ENCODE results near the gene CTAG2.
"Not testable (repeated sequence)": the region's sequence is repeated elsewhere in the genome, so short reads cannot be mapped to it uniquely, and the experiment has no call there.

The CTAG2 gene

DNA sequence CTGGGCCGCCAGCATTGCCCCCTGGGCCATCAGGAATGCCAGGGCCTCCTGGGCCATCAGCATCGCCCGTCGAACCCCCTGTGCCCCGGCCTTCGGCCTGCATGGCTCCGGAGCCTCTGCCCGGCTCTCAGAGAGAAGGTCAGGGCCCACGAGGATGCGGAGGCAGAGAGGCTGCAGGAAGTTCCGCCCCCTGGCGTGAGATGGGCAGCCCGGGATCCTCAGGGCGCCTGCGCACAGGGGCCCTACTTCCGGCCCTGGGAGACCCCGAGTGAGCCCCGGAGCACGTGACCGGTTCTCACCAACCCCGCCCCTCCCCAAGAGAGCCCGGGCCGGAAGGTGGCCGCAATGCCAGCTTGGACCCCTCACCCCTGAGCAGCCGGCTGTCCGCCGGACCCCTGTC is at the start of gene CTAG2:
Gene CTAG2 (minus strand): TSS at position 167 of the 400 bp plus-strand sequence. CDS start 64 bp downstream, at position 103.
- H3K4me3 ChIP-seq (replicated peaks; ENCODE audit: low read depth, low read length); DNase-seq (ENCODE audit: low read depth): not testable (repeated sequence)

DNA sequence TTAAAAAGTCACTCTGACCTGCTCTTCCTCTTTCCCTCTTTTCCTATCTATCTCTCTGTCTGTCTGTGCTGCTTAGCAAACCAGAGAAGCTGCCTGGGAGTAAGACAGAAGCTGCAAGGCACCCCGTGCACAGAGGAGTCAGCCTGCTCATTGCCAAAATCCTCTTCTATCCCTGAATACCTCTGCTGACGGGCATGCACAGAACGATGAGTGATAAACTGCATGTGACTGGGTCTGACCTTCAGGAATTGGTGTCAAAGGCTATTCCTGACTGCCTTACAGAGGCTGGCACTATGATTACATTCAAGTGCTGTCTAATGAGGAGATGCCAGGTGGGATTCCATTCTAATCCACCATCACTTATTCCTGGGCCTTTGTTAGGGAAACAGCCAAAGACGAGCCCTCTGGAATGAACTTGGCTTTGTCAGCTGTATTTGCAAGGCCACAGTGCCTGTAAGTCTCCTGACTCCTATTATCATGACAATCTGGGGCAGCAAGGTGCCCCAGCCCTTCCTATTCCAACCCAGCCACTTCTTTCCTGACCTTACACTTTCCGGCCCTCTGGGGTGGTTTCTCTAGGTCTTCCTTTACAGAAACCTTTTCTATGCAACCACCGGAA is 45.4 kb upstream of the CTAG2 start:
- TF ChIP-seq, protein P1, sequence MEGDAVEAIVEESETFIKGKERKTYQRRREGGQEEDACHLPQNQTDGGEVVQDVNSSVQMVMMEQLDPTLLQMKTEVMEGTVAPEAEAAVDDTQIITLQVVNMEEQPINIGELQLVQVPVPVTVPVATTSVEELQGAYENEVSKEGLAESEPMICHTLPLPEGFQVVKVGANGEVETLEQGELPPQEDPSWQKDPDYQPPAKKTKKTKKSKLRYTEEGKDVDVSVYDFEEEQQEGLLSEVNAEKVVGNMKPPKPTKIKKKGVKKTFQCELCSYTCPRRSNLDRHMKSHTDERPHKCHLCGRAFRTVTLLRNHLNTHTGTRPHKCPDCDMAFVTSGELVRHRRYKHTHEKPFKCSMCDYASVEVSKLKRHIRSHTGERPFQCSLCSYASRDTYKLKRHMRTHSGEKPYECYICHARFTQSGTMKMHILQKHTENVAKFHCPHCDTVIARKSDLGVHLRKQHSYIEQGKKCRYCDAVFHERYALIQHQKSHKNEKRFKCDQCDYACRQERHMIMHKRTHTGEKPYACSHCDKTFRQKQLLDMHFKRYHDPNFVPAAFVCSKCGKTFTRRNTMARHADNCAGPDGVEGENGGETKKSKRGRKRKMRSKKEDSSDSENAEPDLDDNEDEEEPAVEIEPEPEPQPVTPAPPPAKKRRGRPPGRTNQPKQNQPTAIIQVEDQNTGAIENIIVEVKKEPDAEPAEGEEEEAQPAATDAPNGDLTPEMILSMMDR (IDR thresholded peaks at IDR 0.05; ENCODE audit: low read length, missing control alignments): no peak

DNA sequence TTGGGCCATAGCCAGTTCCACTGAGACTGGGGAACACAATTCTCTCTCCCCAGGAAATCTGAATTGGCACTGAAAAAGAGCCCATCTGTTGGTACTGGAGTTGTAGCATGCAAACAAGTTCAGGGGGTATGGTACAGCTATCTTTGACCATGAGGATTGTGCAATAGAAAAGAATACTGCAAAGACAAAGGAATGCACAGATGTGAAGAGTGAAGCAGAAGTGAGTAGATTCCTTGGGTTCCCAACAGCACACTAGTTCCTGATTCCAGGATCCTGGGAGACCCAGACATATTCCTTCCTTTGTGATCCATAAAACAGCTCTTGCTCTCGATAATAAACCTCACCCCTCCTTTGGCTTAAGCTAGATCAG is 43.3 kb upstream of the CTAG2 start:
- TF ChIP-seq, protein P1 (IDR thresholded peaks at IDR 0.05; ENCODE audit: low read length, missing control alignments): no peak
- no peak overlapping the region for H3K4me3 ChIP-seq (replicated peaks; ENCODE audit: low read depth, low read length)
- DNase-seq (ENCODE audit: low read depth): peak; percentile 66

More for the DNA sequence above, 45.4 kb upstream of the CTAG2 start:
- no peak overlapping the region for H3K4me3 ChIP-seq (replicated peaks; ENCODE audit: low read depth, low read length)
- no peak for DNase-seq (ENCODE audit: low read depth)

DNA sequence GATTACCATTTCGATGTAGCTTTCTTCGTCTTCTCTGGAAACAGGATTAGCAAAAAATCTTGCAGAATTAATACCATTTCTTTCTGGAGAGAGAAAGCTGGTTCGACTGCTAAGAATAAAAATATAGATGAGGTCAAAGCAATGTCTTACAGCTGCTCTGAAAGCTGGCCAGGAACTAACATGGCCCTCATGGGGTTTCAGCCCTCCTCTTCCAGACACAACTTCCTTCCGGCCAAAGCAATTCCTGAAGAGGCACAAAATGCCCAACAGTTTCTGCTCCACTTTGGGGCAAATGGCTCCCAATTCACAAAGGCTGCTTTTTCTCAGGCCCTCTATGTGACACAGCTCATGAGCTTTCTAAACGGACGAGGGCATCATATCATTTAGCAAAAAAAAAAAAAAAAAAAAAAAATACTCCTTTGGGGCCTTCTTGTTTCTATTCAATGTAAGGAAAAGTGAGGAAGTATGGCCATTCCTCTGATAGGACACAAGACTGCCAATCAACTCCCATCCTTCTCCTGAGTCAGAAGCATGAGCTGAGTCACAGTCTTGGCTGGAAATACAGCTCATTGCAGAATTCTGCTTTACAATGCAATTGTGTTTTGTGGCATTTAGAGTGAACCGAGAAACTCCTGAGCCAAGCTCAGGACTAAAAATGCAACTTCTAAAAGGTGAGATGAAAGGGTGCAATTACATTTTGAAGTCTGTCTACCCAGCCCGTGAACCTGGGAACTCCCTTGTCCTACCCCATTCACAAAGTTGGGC is 42.7 kb upstream of the CTAG2 start:
- DNase-seq (ENCODE audit: low read depth): peak; percentile 87
- TF ChIP-seq, protein P1 (IDR thresholded peaks at IDR 0.05; ENCODE audit: low read length, missing control alignments): no peak
- no peak overlapping the region for H3K4me3 ChIP-seq (replicated peaks; ENCODE audit: low read depth, low read length)

DNA sequence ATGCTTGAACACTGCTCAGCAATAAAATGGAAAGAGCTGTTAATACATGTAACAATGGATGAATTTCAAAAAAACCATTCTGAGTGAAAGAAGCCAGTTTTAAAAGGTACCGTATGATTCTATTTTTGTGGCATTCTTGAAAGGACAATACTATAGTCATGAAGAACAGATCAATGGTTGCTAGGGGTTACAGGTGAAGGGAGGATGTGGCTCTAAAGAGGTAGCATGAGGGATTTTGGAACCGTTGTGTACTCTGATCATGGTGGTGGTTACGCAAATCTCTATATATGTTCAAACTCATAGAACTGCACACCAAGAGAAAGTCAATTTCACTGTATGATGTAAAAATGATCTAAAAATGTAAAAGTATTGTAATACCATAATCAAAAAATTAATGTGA is 40.0 kb upstream of the CTAG2 start:
- H3K4me3 ChIP-seq (replicated peaks; ENCODE audit: low read depth, low read length): no peak overlapping the region
- DNase-seq (ENCODE audit: low read depth): no peak
- TF ChIP-seq, protein P1 (IDR thresholded peaks at IDR 0.05; ENCODE audit: low read length, missing control alignments): no peak

DNA sequence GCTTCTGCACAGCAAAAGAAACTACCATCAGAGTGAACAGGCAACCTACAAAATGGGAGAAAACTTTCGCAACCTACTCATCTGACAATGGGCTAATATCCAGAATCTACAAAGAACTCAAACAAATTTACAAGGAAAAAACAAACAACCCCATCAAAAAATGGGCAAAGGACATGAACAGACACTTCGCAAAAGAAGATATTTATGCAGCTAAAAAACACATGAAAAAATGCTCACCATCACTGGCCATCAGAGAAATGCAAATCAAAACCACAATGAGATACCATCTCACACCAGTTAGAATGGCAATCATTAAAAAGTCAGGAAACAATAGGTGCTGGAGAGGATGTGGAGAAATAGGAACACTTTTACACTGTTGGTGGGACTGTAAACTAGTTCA is 37.1 kb upstream of the CTAG2 start:
- H3K4me3 ChIP-seq (replicated peaks; ENCODE audit: low read depth, low read length); DNase-seq (ENCODE audit: low read depth): not testable (repeated sequence)

DNA sequence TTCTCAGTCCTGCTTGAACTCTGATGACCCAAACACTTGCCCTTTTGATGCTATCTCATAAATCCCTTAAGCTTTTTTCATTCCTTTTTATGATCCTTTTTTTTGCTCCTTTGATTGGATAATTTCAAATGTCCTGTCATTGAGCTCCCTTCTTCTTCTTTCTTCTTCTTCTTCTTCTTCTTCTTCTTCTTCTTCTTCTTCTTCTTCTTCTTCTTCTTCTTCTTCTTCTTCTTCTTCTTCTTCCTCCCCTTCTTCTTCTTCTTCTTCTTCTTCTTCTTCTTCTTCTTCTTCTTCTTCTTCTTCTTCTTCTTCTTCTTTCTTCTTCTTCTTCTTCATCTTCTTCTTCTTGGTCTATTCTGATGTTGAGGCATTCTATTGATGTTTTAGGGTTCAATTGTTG is 18.7 kb upstream of the CTAG2 start:
- not testable (repeated sequence) for H3K4me3 ChIP-seq (replicated peaks; ENCODE audit: low read depth, low read length); DNase-seq (ENCODE audit: low read depth)

DNA sequence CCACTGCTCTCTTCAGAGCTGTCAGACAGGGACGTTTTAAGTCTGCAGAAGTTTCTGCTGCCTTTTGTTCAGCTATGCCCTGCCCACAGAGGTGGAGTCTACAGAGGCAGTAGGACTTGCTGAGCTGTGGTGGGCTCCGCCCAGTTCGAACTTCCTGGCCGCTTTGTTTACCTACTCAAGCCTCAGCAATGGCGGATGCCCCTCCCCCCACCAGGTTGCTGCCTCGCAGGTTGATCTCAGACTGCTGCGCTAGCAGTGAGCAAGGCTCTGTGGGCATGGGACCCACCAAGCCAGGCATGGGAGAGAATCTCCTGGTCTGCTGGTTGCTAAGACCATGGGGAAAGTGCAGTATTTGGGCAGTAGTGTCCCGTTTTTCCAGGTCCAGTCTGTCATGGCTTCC is 17.5 kb upstream of the CTAG2 start:
- DNase-seq (ENCODE audit: low read depth); H3K4me3 ChIP-seq (replicated peaks; ENCODE audit: low read depth, low read length): not testable (repeated sequence)

DNA sequence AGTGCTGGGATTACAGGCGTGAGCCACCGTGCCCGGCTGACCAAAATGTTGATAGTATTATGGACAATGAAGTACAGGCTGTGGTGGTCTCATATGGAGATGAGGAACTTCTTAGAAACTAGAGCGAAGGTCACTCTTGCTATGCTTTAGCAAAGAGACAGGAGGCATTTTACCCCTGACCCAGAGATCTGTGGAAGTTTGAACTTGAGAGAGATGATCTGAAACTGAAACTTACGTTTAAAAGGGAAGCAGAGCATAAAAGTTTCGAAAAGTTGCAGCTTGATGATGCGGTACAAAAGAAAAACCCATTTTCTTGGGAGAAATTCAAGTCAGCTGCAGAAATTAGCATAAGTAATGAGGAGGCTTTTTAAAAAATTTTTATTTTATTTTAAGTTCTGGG is 8.5 kb upstream of the CTAG2 start:
- DNase-seq (ENCODE audit: low read depth): no peak
- TF ChIP-seq, protein P1 (IDR thresholded peaks at IDR 0.05; ENCODE audit: low read length, missing control alignments): no peak
- no peak overlapping the region for H3K4me3 ChIP-seq (replicated peaks; ENCODE audit: low read depth, low read length)

All from fibroblast of pulmonary artery (primary cell).